GM18907 (cell line): ENCODE results near the gene CEP295NL.
A peak's percentile ranks its signal among the peaks of the same experiment; 100 is the strongest.
"Not testable (repeated sequence)": the region's sequence is repeated elsewhere in the genome, so short reads cannot be mapped to it uniquely, and the experiment has no call there.

Experiments
- ATAC-seq: cut with Tn5 transposase; IDR thresholded peaks from one replicate; pipeline ENCODE4 v1.9.1; 2021; ENCODE audit warnings: mild to moderate bottlenecking, moderate library complexity; ENCODE audit not compliant: unreplicated experiment

Gene CEP295NL

GRCh38 chr17:78867046-78867445, 36.0 kb downstream of the CEP295NL start:
- ATAC-seq = not testable (repeated sequence)

GRCh38 chr17:78865682-78866390, 37.2 kb downstream of the CEP295NL start:
- no peak for ATAC-seq

GRCh38 chr17:78864117-78864516, 38.9 kb downstream of the CEP295NL start:
- no peak for ATAC-seq

- no peak for ATAC-seq
Measured at GRCh38 chr17:78862073-78863023, 40.7 kb downstream of the CEP295NL start.

GRCh38 chr17:78861229-78861628, 41.8 kb downstream of the CEP295NL start:
- ATAC-seq = no peak

- ATAC-seq = no peak
Measured at GRCh38 chr17:78859051-78859450, 44.0 kb downstream of the CEP295NL start.

- no peak for ATAC-seq
Measured at GRCh38 chr17:78857266-78857665, 45.7 kb downstream of the CEP295NL start.

- no peak for ATAC-seq
Measured at GRCh38 chr17:78855561-78856165, 47.3 kb downstream of the CEP295NL start.

- no peak for ATAC-seq
Measured at GRCh38 chr17:78854508-78854907, 48.5 kb downstream of the CEP295NL start.

- no peak for ATAC-seq
Measured at GRCh38 chr17:78853926-78854394, 49.0 kb downstream of the CEP295NL start.

GRCh38 chr17:78852709-78853121, 50.3 kb downstream of the CEP295NL start:
- ATAC-seq = no peak

GRCh38 chr17:78849026-78849425, 54.0 kb downstream of the CEP295NL start:
- no peak for ATAC-seq

- no peak for ATAC-seq
Measured at GRCh38 chr17:78847052-78847451, 55.9 kb downstream of the CEP295NL start.

- no peak for ATAC-seq
Measured at GRCh38 chr17:78844301-78845005, 58.5 kb downstream of the CEP295NL start.

GRCh38 chr17:78842881-78843565, 60.0 kb downstream of the CEP295NL start:
- ATAC-seq = no peak

GRCh38 chr17:78840780-78841611, 62.0 kb downstream of the CEP295NL start, which contains the start of gene USP36:
USP36 (minus strand) TSS chr17:78840814; CDS start chr17:78836363, 4,451 bp downstream.
- ATAC-seq = peak; percentile 91
